Measurements from ENCODE around the gene SH3RF3.

SH3RF3 gene

GRCh38 chr2:109447251-109447661, 318.3 kb downstream of the SH3RF3 start:
- no peak for DNase-seq

- DNase-seq: no peak
Observed at GRCh38 chr2:109447776-109448175, 318.8 kb downstream of the SH3RF3 start.

- no peak for DNase-seq
Observed at GRCh38 chr2:109448207-109448606, 319.2 kb downstream of the SH3RF3 start.

- no peak for DNase-seq
Observed at GRCh38 chr2:109448946-109449788, 320.2 kb downstream of the SH3RF3 start.

GRCh38 chr2:109450574-109451273, 321.7 kb downstream of the SH3RF3 start:
- DNase-seq: no peak

GRCh38 chr2:109451671-109452070, 322.7 kb downstream of the SH3RF3 start:
- DNase-seq: no peak

GRCh38 chr2:109452318-109453305, 323.6 kb downstream of the SH3RF3 start:
- DNase-seq: no peak

GRCh38 chr2:109453371-109453995, 324.5 kb downstream of the SH3RF3 start:
- no peak for DNase-seq

- DNase-seq: no peak
Observed at GRCh38 chr2:109454304-109454703, 325.3 kb downstream of the SH3RF3 start.

- no peak for DNase-seq
Observed at GRCh38 chr2:109454765-109455394, 325.9 kb downstream of the SH3RF3 start.

GRCh38 chr2:109455731-109456691, 327.0 kb downstream of the SH3RF3 start:
- DNase-seq: no peak

GRCh38 chr2:109456776-109457175, 327.8 kb downstream of the SH3RF3 start:
- DNase-seq: no peak

GRCh38 chr2:109457366-109457765, 328.4 kb downstream of the SH3RF3 start:
- DNase-seq: no peak

- no peak for DNase-seq
Observed at GRCh38 chr2:109457794-109458193, 328.8 kb downstream of the SH3RF3 start.

- DNase-seq: no peak
Observed at GRCh38 chr2:109458512-109458911, 329.5 kb downstream of the SH3RF3 start.

- DNase-seq: no peak
Observed at GRCh38 chr2:109459485-109459884, 330.5 kb downstream of the SH3RF3 start.

GRCh38 chr2:109460553-109461324, 331.7 kb downstream of the SH3RF3 start:
- DNase-seq: no peak

- no peak for DNase-seq
Observed at GRCh38 chr2:109463236-109463635, 334.2 kb downstream of the SH3RF3 start.

- DNase-seq: no peak
Observed at GRCh38 chr2:109463891-109464290, 334.9 kb downstream of the SH3RF3 start.

Measured in CD4-positive, alpha-beta T cell treated with Interferon gamma for 1 hour (primary cell).